ENCODE data around the gene PLA2G2E.

DNA sequence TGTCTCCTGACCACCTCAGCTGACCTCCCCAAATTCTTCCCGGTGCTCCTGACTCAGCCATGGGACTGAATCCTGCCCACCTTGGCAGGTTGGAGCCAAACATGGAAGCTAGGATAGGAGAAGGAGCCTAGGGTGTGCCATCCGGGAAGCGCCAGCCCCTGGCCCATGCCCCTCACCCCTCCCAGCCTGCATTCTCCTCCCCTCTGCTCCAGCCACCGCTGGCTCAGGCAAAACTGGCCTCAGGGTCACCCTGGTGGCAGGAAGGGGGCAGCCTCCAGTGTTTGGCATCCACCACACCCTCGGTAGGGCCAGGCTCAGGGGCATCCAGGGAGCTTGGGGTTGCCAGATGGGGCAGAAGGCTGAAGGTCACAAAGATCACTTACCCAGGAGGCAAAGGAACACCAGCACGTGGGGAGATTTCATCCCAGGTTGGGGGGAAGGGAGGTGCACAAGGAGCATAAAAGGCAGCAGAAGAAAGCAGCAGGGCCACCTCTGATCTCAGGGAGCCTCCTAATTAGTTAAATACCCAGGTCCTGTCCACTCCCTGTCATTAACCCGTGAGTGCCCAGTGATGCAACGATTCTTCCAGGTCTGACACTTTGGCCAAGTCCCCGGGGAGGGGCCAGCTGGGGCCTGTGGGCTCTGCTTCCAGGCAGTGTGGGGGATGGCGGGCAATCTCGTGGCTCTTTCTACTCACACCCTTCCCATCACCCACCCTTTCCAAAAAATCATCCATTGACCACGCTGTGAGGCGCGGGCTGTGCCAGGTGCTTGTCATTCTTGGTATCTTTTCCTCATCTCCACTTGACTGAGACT, at the start of gene PLA2G2E:
- TF ChIP-seq ZNF274 (IDR thresholded peaks at IDR 0.05; ENCODE audit: low read depth, low read length) (no peak), SUZ12 (IDR thresholded peaks at IDR 0.05; ENCODE audit: extremely low read depth, insufficient read depth, insufficient read length) (no peak), YY1 (IDR thresholded peaks at IDR 0.05; ENCODE audit: insufficient read depth, insufficient read length) (no peak)

Data from NT2/D1 (cell line).